GM15510 (cell line): ENCODE measurements around the gene FLACC1.

Experiments used
- POLR2A ChIP-seq: IDR thresholded peaks from 3 replicates; pipeline ENCODE4 v1.6.1; 2011; ENCODE audit warnings: borderline replicate concordance; ENCODE audit not compliant: insufficient read length; ENCODE audit errors: extremely low read depth

The FLACC1 gene

GRCh38 chr2:201267278-201268030 lies 89.7 kb downstream of the FLACC1 start:
- no peak for TF ChIP-seq POLR2A

- no peak for TF ChIP-seq POLR2A
Measured at GRCh38 chr2:201266629-201267028, 90.5 kb downstream of the FLACC1 start.

DNA sequence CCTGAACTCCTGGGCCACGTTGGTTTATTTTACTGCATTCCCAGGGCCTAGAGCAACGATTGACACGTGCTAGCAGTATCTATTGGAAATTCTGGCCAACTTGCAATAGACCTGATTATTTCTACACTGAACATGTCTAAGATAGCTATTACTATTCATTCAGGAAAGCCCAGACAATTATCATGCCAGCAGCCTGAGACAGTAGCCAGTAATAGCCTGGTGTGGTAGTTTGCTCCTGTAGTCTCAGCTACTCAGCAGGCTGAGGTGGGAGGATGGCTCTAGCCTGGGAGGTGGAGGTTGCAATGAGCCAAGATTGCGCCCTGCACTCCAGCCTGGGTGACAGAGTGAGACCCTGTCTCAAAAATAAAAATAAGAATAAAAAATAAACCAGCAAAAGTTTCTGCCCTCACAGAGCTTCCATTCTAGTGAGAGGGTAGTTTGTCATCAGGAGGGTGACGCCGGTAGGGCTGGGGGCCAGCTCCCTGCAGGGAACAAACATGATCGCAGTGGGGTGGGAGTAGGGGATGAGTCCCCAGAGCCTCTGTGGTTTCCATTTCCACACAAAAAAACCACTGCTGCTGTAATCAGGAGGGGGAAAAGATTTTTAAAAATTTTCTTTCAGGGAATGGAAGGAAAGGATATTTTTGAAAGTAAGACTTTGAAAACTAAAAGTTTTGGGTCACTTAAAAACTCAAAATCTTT lies 92.5 kb downstream of the FLACC1 start:
- no peak for TF ChIP-seq POLR2A

GRCh38 chr2:201263779-201264178 lies 93.4 kb downstream of the FLACC1 start:
- TF ChIP-seq POLR2A, result no peak

DNA sequence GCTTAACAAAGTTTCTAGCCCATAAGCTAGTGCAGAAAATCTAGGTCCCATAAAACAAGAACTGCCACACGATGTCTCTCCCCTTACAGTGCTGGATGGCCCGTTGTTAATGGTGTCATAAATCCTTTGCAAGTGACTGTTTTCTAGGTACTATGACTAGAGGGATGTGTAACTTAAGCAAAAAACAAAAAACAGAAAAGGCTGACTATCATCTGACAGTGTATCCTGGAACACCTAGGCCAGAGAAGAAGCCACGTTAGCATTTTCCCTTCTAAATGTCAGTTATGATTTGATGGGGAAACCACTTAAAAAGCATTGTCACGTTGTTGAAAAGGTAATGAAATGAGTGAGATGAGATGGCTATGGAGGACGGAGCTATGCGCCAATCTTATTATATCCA lies 94.4 kb downstream of the FLACC1 start:
- TF ChIP-seq POLR2A, result no peak

- no peak for TF ChIP-seq POLR2A
Measured at GRCh38 chr2:201261906-201262305, 95.2 kb downstream of the FLACC1 start.

GRCh38 chr2:201261471-201261870 lies 95.7 kb downstream of the FLACC1 start:
- TF ChIP-seq POLR2A, result no peak

DNA sequence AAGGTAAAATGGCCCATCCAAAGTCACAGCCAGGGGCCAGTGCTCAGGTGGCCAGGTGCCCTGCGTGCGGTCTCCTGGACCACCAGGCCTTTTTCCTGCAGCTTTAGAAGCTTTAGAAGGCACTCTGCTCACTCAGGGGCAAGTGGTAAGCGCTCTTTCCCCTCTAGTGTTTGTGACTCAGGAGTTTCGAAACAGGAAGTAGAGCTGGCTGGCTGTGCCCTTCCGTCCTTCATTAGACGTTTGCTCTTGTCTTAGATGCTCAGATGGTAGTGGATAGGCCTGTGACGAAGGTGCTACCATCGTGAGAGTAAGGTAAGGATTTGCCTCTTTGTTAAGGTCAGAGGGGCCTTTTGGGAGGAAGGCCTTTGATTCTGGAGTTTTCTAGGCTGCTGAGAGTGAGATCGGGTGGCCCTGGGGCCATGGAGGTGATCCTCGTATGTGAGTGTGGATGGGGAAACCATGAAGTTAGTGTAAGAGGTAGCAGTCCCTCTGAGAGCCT lies 96.8 kb downstream of the FLACC1 start, which contains the start of gene CASP8:
Gene CASP8 (plus strand): TSS at position 235 of the 499 bp plus-strand sequence. CDS start 5,951 bp downstream, outside the sequence.
- TF ChIP-seq POLR2A, result peak; percentile 28

DNA sequence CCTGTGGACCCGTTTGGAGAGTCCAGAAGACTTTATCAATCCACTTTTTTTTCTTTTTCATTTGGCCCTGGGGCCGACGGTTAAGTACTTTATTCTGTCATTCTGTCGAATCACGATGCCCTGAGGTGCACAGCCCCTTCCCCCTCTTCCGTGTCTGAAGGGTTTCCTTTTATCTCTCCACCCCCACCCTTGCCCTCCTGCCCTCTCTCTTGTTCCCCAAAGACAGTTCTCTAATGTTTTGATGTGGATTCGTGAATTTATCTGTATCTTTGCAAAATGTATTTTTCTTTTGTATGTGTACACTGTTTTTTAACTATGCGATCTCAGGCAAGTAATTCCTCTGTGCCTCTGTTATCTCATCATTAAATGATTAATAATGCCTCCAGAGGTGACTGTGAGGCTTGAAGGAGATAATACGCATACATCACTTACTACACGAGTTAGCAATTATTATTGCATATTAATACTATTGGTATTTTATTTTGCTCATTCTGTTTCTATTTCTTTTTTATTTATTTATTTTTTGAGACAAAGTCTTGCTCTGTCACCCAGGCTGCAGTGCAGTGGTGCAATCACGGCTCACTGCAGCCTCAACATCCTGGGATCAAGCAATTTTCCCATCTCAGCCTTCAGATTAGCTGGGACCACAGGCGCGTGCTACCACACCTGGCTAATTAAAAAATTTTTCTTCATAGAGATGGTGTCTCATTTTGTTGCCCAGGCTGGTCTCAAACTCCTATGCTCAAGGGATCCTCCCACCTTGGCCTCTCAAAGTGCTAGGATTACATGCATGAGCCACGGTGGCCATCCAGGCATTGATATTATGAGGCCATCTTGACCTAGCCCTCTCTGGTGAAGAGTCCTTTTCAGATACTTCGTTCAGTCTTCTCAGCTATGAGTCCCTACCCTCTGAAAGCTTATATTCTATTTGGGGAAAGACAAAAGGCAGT lies 98.2 kb downstream of the FLACC1 start:
- TF ChIP-seq POLR2A, result no peak

- no peak for TF ChIP-seq POLR2A
Measured at GRCh38 chr2:201257956-201258665, 99.0 kb downstream of the FLACC1 start.

DNA sequence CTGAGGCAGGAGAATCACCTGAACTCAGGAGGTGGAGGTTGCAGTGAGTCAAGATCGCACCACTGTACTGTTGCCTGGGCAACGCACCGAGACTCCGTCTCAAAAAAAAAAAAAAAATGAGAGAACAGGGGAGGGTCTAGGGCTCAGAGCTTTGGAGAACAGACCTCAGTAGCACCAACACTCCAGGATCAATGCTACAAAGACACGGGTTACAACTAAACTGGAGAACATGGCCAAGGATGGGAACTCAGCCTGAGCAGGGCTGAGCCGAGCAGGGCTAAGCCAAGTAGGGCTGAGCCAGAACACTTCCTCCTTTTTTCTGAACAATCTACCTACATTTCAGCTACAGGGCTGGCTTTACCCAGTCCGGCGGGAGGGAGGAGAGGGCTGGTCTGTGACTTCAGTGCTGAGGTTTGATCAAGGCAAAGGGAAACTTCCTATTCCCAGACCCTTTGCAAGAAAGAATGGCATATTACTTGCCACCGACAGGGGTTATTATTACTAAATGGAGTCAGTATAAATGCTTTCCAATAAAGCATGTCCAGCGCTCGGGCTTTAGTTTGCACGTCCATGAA lies 99.7 kb downstream of the FLACC1 start:
- TF ChIP-seq POLR2A, result peak; percentile 15

DNA sequence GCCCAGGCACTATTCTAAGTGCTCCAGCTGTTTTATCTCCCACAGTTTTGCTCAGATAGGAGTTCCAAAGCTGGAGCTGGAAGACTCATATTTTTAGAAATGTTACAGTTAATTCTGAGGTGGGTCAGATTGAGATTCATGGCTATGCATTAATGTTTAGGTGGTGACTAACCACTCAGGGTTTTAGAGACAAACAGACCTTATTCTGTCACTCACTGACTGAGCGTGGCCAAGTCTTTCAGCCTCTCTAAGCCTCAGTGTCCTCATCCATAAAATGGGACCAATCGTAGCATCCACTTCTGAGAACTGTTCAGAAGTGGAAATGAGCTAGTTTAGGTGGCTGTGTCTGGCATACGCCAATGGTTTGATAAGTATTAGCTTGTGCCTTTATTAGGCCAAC lies 101.1 kb downstream of the FLACC1 start:
- TF ChIP-seq POLR2A, result no peak

GRCh38 chr2:201255408-201256033 lies 101.6 kb downstream of the FLACC1 start:
- no peak for TF ChIP-seq POLR2A
